Limb (tissue), 2 donors: ENCODE measurements around the gene COLGALT1.

ENCODE experiments used
- DNase-seq, 2 donors: peaks; one replicate each; pipeline ENCODE4 v3.0.0-alpha.2; 2016; ENCODE audit errors: extremely low spot score in 2 of 2

The COLGALT1 gene

DNA sequence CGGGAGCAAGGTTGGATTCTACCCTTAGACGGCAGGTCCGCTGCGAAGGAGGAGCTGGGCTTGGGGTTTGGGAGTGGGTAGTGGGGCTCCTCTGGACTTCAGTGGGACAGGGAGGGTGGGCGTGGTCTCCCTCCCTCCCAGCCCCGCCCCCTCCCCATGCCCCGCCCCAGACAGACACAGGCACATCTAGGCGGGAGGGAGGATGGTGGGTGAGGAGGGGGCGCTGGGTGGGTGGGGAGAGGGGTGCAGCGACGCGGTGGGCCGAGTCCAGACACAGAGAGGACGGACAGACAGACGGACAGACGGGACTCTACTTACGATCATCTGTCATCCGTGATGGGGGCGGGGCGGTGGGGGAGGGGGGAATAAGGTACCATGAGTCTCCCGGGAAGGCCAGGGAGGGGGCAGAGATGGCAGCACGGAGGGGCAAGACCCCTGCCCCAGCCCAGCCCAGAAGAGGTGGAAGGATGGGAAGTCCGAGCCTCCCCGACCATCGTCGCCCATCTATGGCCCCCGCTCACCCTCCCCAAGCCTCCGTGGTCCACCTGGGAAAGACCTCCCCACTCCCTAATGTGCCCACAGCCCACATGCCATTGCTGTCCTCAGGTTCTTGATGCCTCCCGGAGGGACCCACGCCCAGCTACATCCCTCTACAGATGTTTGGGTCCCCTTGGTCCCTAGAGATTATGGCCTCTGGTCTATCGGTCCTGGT is 67.9 kb downstream of the COLGALT1 start:
- no peak for DNase-seq

DNA sequence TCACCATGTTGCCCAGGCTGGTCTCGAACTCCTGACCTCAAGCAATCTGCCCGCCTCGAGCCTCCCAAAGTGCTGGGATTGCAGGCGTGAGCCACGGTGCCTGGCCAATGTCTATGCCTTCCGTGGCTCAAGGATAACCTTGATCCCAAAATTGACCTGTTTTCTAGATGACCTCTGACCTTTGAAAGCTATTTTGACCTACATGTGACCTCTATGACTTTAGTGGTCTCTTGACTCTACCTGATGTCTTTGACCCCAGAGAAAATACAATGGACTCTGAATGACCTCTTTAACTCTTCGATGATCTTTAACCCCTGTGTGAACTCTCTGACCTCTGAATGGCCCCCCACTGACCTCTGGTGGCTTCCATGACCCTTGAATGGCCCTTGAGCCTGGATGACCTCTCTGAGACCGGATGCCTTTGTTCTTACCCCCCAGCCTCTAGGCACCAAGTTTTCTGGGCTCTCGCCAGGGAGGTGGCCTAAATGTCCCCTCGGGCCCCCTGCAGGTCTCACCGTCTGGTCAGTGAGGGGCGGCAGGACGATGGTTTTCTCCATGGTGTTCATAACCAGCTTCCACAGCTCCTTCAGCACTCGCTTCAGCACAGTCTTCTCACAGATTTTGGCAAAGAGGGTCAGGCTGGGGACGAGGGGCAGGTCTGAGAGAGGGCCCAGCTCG is 69.0 kb downstream of the COLGALT1 start:
- no peak for DNase-seq

DNA sequence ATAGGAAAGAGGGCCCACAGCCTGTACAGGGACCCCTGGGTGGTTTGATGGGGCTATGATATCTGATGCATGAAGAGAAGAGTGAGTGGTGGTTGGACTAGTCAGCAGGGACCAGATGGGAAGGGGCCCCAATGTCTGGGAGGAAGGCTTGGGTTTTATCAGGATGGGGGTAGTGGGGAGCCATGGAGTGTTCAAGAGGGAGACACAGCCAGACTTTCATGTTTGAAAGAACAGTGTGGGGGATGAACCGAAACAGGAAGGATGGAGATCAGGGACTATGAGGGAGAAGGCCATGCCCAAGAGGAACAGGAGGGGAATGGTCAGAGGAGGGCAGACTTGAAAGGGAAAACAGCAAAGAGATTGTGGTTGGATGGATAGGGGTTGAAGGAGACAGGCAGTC is 69.6 kb downstream of the COLGALT1 start:
- DNase-seq = no peak

DNA sequence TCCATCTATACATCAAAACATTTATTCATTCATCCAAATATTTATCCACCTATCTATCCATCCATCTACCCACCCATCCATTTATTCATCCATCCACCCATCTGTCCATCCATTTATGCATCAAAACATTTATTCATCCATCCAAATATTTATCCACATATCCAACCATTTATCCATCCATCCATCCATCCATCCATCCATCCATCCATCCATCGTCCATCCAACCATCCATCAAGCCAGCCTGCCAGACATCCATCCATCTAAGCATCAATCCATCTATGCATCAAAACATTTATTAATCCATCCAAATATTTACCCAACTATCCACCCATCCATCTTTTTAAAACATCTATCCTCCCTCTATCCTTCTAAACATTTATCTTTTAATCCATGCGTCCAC is 70.5 kb downstream of the COLGALT1 start:
- no peak for DNase-seq

DNA sequence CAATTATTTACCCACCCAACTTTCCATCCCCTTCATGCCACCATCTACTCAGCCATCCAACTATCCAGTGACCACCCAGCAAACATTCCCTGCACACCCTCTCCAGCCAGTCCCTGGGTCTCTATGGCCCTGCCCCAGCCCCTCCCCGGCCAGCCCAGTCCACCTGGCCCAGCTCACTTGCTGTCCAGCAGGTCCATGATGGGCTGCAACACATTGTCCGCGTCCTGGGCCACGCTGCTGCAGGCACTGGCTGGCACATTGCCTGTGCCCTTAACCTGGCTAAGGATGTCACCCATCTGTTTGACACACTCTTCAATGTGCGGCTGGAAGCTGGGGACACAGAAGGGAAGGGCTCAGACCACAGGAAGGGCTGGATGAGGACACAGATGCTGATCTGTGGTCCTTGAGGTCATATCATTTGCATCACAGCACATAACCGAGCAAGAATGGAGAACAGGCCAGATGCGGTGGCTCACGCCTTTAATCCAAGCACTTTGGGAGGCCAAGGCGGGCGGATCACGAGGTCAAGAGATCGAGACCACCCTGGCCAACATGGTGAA is 71.1 kb downstream of the COLGALT1 start:
- DNase-seq = no peak

DNA sequence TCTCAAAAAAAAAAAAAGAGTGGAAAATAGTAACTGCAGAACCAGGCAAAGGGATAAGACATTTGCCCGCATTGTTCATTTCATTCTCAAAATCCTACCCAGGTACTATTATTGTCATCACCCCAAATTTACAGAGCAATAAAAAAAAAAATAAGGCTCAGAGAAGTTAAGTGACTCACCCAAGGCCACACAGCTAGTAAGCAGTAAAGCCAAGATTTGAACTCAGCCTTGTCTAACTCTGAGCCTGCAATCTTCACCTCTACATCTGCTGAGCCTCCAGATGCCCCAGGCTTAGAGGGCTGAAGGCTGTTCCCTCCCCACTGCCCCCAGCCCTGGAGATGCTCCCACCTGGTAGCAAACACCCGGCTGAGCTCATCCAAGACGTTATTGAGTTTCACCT is 71.7 kb downstream of the COLGALT1 start:
- no peak for DNase-seq

DNA sequence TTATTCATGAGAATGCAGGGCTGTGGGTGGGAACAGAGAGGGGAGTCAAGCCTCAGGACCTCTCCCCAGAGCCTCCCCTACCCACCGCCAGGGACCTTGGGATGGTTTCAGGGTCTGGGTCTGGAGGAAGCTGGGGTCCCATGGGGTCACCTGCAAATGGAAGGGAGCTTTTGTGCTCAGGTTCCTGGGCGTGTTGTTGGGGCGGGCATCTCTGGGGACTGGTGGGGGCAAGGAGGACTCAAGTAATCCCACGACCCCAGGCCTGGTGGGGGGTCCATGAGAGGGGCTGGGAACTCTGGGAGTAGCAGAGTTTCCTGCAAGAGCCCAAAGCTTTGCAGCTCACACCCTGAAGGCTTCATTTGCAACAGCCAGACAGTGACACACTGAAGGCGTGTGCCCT is 72.5 kb downstream of the COLGALT1 start:
- DNase-seq = no peak

DNA sequence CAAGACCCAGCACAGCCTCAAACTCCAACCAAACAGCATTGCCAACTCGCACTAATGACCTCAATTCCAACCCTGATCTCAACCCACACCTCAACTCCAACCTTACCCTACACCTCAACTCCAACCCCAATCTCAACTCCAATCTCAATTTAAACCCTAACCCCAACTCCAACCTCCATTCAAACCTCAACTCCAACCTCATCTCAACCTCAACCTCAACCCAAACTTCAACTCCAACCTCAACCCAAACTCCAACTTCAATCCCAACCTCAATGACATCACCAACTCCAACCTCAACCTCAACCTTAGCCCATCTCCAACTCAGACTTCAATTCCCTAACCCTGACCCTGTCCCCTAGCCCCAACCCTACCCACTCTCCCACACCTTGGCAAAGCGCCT is 74.3 kb downstream of the COLGALT1 start:
- DNase-seq = no peak

DNA sequence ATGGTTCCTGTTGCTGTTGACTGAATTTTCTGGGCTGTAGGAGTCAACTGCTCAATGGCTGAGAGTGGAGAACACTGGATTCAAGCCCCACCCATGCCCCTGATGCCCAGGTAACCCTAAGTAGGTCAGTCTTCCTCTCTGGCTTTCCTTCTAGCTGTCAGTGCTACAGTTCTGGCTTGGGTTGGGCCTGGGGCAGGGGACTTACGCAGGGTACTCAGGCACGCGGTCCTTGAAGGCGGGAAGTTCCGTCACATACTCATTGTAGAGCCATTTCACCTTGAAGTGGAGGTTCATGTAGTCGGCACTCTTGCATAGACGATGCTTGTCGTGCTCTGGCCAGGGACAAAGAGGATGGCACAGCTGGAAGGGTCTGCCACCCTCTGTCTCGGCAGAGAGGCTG is 77.1 kb downstream of the COLGALT1 start:
- DNase-seq = no peak
